ENCODE data around the gene KCP.

- TF ChIP-seq CTCF (IDR thresholded peaks at IDR 0.05; ENCODE audit: low read depth, low read length) (no peak), MAX (IDR thresholded peaks at IDR 0.05; ENCODE audit: low read depth, low read length) (no peak), POLR2A (IDR thresholded peaks at IDR 0.05; ENCODE audit: extremely low read depth, insufficient read length) (no peak)
Observed at GRCh38 chr7:128886391-128887168, 23.9 kb downstream of the KCP start.

Data from NB4 (cell line).